Stimulated activated CD8-positive, alpha-beta memory T cell treated with anti-CD3 and anti-CD28 coated beads, Interleukin-15, amount 100 ng/mL, for 1 hour (primary cell): Measurements from ENCODE around the gene BSN.
A peak's percentile ranks its signal among the peaks of the same experiment; 100 is the strongest.
"Not testable (repeated sequence)": the region's sequence is repeated elsewhere in the genome, so short reads cannot be mapped to it uniquely, and the experiment has no call there.

Experiments
- DNase-seq: peaks from one replicate; pipeline ENCODE4 v3.0.0-alpha.2; 2020; ENCODE audit warnings: low read depth

The BSN gene

GRCh38 chr3:49674497-49674983 is 120.3 kb downstream of the BSN start:
- no peak for DNase-seq

- DNase-seq, result no peak
Measured at GRCh38 chr3:49675912-49676311, 121.6 kb downstream of the BSN start.

- DNase-seq, result no peak
Measured at GRCh38 chr3:49680493-49681231, 126.4 kb downstream of the BSN start.

GRCh38 chr3:49681232-49681522 is 126.9 kb downstream of the BSN start:
- no peak for DNase-seq

GRCh38 chr3:49681543-49681942 is 127.3 kb downstream of the BSN start:
- no peak for DNase-seq

GRCh38 chr3:49683162-49683561 is 128.9 kb downstream of the BSN start:
- no peak for DNase-seq

- not testable (repeated sequence) for DNase-seq
Measured at GRCh38 chr3:49684453-49684852, 130.2 kb downstream of the BSN start.

GRCh38 chr3:49685103-49685502 is 130.8 kb downstream of the BSN start:
- not testable (repeated sequence) for DNase-seq

- DNase-seq, result not testable (repeated sequence)
Measured at GRCh38 chr3:49685846-49686245, 131.6 kb downstream of the BSN start.

- not testable (repeated sequence) for DNase-seq
Measured at GRCh38 chr3:49686346-49686745, 132.1 kb downstream of the BSN start.

GRCh38 chr3:49686769-49687423 is 132.6 kb downstream of the BSN start:
- not testable (repeated sequence) for DNase-seq

GRCh38 chr3:49687424-49687795 is 133.1 kb downstream of the BSN start:
- DNase-seq, result not testable (repeated sequence)

GRCh38 chr3:49688338-49689045 is 134.2 kb downstream of the BSN start:
- not testable (repeated sequence) for DNase-seq

- peak; percentile 83 for DNase-seq
Measured at GRCh38 chr3:49689046-49689907, 135.0 kb downstream of the BSN start, which contains the start of the genes MST1 and RNF123. Gene MST1 (minus strand): TSS chr3:49689474. CDS start chr3:49688691, 783 bp downstream. Gene RNF123 (plus strand): TSS chr3:49689557. CDS start chr3:49691166, 1,609 bp downstream.

- DNase-seq, result not testable (repeated sequence)
Measured at GRCh38 chr3:49689908-49690624, 135.8 kb downstream of the BSN start.

- DNase-seq, result not testable (repeated sequence)
Measured at GRCh38 chr3:49690856-49691255, 136.6 kb downstream of the BSN start.

- DNase-seq, result not testable (repeated sequence)
Measured at GRCh38 chr3:49691481-49691880, 137.2 kb downstream of the BSN start.

- DNase-seq, result not testable (repeated sequence)
Measured at GRCh38 chr3:49694409-49695070, 140.3 kb downstream of the BSN start.

GRCh38 chr3:49695350-49696015 is 141.2 kb downstream of the BSN start:
- not testable (repeated sequence) for DNase-seq
